Superior temporal gyrus (tissue), 1 donor: ENCODE results near the gene CFAP74.

Experiments
- DNase-seq: peaks from one replicate; pipeline ENCODE4 v3.0.0-alpha.2; 2016; ENCODE audit errors: extremely low spot score

CFAP74 gene

DNA sequence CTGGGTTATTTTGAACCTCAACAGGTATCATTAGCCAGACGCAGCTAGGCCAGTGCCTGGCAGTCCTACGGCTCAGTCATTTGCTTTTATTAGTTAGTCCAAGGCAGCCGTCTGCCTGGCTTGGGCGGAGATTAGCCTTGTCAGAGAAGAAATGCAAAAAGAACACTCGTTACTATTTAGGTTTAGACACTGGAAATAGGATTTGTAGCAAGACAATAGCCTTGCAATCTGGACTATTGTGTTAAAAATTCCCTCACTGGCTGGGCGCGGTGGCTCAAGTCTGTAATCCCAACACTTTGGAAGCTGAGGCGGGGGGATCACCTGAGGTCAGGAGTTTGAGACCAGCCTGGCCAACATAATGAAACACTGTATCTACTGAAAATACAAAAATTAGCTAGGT, 35.7 kb upstream of the CFAP74 start:
- no peak for DNase-seq

DNA sequence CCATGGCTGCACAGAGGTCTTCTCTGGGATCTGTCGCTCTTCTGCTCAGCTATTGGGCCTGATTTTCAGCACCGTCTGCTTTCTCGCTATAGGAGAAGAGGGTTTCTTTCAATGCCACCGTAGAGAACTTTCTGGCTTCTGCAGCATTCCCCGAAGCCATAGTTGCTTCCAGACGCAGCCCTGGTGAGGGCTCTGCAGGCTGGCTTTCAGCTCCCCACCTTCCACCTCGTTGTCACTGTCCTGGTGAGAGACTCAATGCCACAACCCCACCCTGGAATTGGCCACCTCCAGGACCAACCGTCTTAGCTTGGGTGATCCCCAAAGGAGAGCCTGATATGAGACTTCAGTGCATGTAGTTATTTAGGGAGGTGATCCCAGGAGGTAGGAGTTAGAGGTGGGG, 34.6 kb upstream of the CFAP74 start:
- DNase-seq = no peak

DNA sequence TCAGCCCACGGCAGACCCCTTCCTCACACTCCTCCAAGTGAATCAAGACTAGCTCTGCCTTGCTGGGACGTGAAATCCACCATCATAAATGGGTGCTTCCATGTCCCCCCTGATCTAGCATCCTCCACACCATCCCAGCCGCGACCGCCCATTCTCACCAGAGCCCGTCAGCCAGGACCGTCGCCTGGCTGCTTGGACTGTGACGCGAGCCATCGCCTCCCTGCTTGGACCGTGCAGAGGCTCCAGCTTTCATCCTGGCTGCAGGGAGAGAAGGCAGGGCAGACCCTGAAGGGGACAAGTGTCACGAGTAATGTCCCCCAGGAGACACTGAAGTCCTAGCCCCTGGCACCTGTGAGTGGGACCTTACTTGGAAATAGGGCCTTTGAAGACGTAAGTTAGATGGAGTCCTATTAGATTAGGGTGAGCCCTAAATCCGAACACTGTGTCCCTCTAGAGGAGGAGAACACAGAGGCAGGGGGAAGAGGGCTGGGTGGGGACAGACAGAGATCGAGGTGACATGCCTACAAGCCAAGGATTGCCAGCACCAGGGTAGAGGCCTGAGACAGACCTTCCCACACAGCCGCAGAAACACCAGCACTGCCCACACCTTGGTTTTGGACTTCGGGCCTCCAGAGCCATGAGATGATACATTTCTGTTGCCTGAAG, 33.9 kb upstream of the CFAP74 start:
- no peak for DNase-seq

DNA sequence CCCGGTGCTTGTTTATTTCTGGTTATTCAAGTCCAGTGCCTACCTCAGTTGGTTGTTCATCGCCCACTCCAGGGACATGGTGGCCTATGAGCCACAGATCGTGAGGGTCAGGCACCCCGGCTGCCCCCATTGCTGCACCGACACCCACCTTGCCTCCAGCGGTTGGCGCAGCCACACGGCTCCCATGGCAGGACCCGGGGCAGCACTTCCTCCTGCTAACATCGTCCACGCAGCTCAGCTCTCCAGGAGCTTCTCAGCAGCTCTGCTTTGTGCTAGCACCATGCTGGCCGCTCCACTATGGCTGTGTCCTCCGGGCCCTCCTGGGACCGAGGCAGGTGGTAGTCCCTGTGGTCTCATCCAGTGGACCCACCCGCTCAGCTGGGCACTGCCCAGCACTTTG, 32.7 kb upstream of the CFAP74 start:
- no peak for DNase-seq

DNA sequence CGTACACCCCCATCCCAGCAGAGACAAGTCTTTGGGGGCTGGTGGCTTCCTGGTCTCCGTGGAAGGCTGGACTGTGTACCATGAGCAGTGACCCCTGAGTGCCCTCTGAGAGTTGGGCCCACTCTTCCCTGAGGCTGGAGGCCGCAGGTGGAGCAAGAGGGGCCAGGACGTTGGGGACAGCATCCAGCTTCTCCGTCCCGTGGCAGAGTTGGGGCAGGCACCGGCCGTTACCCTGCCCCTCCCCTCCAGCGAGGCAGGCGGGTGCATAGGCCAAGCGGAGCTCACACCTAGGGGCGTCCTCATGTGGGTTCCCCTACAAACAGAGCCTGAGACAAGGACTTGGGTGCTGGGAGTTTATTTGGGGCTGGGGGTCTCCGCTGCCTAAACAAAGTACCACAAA, 29.6 kb upstream of the CFAP74 start:
- no peak for DNase-seq

DNA sequence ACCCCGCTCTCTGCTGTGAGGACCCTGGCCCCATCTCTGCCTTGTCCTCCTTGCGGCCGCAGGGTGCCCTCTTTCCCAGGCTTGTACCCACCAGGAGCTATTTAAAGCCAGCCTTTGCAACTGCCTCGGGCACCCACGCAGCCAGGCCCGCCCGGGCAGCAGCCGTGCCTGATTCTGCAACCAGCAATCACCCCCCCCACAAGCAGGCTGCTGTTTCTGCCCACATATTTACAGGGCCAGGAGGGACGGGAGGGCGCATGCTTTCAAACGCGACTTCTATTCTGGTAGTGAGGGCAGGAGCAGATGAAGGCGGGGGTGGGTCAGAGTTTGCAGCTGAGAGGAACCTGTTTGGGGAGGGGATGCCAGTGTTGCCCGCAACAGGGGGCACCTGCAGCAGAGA, 29.2 kb upstream of the CFAP74 start:
- no peak for DNase-seq

DNA sequence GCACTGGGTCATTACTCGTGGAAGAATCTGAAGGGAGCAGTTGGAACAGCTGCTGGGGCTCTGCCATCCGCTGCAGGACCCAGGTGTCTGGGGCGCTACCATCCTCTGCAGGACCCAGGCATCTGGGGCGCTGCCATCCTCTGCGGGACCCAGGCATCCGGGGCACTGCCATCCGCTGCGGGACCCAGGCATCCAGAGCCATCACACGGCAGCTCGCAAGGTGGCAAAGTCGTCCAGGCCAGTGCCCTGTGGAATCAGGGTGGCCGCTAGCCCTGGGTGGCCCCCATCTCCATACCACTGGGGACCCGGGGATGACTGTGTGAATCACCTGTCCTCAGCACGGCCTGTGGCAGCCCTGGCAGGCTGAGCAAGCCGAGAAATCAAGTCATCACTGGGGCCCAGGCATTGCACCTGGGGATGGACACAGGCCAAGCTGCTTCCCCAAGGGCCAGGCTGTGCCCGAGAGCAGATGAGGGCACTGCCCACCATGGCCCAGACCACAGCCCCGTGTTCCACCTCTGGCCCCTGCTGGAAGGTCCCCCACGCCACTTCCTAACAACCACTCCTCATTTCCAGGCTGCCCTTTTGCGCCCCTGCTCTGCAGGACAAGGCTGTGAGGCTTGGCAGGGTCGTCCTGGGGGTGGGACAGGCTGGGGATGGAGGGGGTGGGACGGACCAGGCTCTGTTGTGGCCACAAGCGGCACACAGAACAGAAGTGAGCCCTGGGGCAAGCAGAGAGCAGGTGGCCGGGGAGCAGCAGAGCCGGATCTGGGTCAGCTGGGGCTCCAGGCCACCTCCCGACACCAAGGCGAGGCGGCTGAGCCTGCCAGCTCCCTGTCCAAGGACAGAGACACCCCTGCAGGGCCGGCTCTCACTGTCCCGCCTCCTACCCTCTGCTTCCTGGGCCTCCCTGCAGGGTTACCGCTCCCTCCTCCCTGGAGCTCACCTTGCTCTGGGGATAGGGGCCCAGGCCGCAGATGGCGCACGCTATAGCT, 28.3 kb upstream of the CFAP74 start:
- no peak for DNase-seq

DNA sequence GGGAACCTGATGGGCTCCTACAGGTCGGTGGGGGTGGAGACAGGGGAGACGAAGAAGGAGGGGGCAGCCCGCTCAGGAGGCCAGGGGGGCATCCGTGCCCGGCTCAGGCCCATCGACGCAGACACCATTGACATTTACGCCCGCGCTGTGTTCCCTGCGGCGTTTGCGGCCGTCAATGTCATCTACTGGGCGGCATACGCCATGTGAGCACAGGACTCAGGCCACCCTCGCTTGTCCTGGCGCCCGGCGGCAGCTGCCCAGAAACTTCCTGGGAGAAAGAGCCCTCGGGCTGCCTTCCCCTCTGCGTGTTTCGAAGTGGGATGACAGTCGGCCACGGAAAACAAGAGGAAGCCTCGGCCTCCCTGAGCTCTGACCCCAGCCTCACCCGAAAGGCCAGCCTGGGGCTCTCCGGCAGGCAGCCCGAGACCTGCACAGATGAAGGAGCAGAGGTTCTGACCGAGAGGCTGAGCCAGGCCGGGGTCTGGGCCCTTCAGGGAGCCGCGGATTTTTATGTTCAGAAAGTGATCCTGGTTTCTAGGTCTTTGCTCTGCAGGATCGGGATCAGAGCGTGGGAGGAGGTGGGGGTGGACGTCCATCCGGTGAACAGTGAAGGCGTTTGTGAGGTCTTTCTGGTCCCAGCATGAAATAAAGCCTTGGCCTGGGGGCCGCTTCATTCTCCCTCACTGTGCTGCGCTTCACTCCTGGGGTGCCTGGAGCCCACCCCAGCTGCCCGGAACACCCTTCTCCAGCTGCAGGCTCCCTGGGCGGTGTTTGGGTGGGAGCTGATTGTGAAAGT, 26.7 kb upstream of the CFAP74 start:
- no peak for DNase-seq

DNA sequence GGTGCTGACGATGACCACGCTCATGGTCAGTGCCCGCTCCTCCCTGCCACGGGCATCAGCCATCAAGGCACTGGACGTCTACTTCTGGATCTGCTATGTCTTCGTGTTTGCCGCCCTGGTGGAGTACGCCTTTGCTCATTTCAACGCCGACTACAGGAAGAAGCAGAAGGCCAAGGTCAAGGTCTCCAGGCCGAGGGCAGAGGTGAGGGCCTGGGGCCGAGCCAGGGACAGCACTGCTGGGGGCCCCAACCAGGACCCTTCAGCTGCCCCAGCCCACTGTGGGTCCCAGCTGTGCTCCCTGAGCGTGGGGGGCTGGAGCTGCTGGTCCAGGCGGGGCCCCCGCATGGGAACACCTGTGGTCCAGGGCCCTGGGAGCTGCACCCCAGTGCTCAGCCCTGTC, 26.0 kb upstream of the CFAP74 start:
- DNase-seq = no peak

DNA sequence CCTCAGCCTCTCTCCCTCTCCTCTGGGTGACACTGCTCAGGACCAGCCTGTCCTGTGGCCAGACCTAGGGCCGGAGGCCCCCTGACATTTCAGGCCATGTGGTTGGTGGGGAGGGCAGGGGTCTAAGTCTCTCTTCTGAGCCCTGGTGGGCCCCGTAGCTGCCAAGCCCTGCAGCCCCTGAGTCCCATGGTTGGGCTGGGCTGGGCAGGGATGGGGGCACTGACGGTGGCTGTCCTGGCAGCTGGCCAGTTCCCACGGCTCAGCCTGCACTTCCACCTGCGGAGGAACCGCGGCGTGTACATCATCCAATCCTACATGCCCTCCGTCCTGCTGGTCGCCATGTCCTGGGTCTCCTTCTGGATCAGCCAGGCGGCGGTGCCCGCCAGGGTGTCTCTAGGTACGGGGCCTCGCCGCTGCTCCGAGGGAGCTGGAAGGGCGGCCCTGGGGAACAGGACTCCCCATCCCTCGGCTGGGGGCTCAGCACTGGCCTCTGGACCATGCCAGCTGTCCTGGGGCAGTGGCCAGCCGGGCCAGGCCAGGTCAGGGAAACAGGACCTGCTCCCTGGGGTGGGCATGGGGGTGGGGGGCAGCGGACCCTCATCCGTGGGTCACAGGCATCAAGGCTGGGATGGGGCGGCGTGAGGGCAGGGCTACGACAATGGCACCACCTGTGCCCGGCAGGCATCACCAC, 25.4 kb upstream of the CFAP74 start:
- no peak for DNase-seq

DNA sequence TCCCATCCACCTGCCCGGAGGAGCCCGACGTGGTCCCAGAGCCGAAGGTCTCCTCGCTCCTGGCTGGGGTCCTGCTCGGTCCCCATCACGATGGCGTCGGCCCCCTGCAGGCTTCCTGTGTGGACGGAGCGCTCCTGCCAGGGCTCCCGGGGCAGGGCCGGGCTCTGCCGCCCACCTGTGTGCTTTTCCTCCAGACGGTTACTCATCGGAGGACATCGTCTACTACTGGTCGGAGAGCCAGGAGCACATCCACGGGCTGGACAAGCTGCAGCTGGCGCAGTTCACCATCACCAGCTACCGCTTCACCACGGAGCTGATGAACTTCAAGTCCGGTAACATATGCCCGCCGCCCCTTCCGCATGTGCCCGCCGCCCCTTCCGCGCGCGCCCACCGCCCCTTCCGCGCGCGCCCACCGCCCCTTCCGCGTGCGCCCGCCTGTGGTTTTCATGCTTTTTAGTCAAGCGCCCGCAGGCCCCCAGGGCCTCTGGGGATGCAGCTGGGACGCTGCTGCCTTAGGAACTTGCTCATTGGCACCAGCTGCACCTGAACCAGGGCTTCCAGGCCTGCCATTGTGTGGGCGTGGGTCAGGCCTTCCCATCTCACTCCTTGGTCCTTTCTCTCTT, 24.5 kb upstream of the CFAP74 start:
- no peak for DNase-seq

DNA sequence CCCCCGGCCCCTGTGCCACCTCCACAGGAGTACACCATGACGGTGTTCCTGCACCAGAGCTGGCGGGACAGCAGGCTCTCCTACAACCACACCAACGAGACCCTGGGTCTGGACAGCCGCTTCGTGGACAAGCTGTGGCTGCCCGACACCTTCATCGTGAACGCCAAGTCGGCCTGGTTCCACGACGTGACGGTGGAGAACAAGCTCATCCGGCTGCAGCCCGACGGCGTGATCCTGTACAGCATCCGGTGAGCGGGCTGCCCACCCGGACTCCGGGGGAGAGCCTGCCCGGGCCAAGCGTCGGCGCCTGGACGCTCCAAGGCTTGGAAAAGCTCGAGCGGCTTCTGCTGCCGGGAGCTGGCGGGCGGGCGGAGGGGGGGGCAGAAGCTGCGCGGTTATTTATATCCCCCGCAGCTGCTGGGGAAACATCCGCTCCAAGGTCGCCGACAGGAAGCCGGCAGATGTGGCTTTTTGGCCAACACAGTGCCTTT, 21.9 kb upstream of the CFAP74 start:
- no peak for DNase-seq

DNA sequence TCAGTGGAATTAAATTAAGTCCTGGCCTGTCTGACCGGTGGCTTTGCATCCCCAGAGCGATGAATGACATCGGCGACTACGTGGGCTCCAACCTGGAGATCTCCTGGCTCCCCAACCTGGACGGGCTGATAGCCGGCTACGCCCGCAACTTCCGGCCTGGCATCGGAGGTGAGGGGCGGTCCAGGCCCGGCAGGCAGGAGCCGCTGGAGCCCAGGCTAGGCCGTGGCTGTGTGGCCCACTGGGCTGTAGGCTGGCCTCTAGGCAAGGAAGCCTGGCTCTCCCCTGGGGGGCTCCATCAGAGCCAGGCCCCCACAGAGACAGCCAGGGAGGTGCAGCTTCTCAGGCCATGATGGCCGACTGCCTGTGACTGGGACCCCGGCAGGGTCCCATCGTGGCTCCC, 21.3 kb upstream of the CFAP74 start:
- no peak for DNase-seq

DNA sequence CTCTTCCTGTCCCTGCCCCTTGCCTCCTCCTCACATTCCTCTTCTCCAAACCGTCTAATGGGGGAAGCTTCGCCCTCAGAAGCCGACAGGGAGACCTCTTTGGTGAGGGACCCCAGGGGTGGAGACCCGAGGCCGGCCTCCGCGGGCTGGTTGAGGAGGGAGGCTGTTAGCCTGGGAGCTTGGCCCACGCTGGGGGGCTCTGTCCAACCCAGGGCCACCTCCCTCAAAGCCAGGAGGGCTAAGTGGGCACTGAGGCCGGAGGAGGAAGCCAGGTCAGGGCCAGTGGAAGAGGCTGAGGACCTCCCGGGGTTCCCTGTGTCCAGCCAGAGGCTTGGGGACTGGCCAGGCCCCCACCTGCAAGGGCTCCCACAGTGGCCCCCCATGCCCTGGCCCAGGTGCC, 20.9 kb upstream of the CFAP74 start:
- no peak for DNase-seq

DNA sequence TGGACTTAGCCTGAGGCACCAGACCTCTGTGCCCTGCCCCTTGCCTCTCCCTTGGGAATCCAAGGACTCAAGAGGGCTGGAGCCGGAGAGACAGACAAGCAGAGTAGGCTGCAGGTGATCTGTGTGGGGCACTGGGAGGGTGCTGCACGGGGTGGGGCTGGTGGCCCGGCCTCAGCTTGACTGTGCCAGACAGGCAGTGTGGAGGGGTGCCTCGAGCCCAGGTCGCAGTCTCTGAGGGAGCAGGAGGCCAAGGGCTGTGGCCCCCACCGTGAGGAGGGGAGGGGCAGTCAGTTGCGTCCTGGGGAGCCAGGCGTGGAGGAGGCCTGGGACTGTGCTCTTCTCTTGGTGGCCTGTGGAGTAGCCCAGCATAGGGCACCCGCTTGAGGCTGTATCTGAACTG, 19.6 kb upstream of the CFAP74 start:
- no peak for DNase-seq

DNA sequence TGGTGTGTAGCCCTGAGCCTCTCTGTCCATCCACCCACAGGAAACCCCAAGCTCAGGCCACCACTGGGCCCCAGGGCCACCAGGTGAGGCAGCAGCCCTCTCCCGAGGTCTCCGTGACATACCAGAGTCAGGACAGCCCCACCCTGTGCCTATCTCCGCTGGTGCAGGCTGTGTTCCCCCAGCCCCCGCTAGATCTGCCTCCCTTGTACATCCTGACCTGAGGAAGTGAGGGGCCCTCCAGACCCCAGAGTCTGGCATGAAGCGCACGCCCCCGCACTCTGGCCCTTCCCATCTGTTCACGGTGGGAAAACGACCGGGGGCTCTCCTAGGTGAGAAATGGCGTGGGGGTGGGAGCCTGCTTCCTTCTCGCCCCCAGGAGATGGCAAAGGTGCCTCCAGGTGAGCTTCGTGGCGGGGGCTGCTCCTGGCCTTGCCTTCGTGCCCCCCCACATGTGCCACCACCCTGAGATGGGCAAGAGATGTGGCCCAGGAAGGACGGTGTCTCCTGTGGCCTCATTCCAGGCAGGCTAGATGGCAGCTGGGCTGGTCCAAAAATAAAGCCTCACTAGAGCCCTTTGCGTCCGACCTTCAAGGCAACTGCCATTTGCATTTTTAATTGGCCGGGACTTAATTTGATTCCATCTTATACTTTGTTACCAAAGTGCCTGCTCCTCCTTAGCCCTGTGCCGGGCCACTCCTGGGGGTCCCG, 18.6 kb upstream of the CFAP74 start:
- no peak for DNase-seq

DNA sequence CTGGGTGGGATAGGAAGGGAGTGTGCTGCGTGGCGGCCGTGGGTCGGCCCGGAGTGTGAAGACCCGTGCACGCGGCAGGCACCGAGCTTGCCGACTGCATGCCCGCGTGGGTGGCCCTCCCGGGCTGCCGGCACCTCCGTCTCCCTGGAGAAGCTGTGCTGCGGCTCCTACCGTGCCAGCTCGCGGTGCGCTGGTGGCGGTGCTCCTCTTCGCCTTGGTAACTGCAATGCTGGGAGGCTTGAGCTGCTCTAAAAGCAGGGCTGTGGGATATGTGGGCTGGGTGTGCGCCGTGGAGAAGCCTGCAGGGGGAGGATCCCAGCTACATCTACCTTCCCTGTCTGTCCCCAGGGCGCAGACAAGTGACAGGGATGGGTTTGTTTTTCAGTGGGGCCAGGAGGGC, 18.0 kb upstream of the CFAP74 start:
- DNase-seq = no peak

DNA sequence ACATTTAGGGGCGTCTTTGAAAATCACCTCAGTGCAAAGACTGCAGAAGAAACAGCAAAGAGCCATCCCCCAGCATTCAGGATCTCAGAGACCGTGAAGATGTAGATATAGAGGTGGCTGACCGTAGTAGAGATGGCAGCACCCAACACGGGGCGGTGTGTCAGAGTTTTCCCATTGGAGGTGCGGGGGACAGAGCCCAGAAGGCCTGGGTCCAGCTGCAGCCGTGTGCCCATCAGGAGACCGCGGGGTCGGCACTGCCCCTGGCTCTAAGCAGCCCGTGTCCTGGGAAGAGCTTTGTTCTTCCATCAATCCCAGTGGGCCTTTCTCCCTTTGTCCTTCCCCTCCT, 16.7 kb upstream of the CFAP74 start:
- no peak for DNase-seq

DNA sequence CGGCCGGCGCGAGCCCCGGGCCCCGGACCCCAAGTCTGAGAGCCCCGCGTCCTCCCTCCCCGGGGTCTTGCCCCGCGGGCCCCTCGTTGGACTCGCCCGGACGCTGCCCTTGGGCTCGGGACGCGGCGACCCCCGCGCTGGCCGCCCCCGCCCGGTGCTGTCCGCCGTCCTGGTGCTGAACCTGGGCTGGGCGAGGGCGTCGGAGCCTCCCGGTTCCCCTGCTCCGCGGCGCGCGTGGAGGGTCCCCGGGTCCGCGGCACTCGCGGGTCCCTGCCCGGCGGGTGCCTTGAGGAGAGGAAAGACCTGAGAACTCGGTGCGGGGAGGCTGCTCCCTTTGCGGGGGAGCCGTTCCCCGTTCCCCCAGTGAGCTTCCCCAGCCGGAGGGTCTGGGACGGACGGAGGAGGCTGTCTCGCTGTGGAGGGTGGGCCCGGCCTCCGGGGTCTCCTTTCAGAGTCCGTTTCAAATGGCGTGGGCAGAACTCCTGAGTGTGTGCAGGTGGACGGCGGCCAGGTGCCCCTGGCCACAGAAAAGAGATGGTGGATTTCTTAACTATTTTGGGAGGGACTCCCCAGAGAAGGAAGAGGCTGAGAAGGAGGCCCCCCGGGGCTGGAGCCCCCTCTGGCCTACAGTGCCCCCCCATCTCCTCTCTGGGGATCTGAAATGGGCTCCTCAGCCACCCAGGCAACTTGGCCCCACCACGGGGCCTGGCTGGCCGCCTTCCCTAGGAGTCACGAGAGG, 16.2 kb upstream of the CFAP74 start:
- DNase-seq = no peak

DNA sequence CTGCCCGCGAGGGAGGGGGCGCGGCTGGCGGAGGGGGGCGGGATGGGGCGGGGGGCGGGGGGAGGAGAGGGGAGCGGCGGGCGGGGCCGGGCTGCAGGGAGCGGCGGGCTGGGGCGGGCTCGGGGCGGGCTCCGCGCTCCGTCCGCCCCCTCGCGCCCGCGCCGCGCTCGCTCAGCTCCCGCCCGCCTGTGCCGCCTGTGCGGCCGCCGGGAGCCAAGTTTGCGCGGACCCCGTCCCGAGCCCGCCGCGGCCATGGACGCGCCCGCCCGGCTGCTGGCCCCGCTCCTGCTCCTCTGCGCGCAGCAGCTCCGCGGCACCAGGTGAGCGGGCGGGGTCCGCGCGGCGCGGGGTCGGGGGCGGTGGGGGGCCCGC, 15.6 kb upstream of the CFAP74 start, which contains the start of gene GABRD:
Gene GABRD, plus strand, starts transcription at position 174 of the 372 bp plus-strand sequence. Its CDS starts 79 bp downstream, at position 253.
- no peak for DNase-seq
